GM12864 (cell line): ENCODE data around the gene CYS1.

Experiments used
- DNase-seq: peaks from one replicate; pipeline ENCODE4 v3.0.0-alpha.2; 2011; ENCODE audit warnings: low read depth
- H3K4me3 ChIP-seq: 2 replicates; pipeline ENCODE4 v1.5.1; 2011; ENCODE audit warnings: mild to moderate bottlenecking, low read depth, low read length, control low read depth
- TF ChIP-seq, protein P1 (sequence below): IDR thresholded peaks from 2 replicates; pipeline ENCODE4 v1.5.1; 2011; ENCODE audit warnings: low read depth, mild to moderate bottlenecking, moderate library complexity, low read length, control low read depth, inconsistent platforms; ENCODE audit errors: missing control alignments

The CYS1 gene

DNA sequence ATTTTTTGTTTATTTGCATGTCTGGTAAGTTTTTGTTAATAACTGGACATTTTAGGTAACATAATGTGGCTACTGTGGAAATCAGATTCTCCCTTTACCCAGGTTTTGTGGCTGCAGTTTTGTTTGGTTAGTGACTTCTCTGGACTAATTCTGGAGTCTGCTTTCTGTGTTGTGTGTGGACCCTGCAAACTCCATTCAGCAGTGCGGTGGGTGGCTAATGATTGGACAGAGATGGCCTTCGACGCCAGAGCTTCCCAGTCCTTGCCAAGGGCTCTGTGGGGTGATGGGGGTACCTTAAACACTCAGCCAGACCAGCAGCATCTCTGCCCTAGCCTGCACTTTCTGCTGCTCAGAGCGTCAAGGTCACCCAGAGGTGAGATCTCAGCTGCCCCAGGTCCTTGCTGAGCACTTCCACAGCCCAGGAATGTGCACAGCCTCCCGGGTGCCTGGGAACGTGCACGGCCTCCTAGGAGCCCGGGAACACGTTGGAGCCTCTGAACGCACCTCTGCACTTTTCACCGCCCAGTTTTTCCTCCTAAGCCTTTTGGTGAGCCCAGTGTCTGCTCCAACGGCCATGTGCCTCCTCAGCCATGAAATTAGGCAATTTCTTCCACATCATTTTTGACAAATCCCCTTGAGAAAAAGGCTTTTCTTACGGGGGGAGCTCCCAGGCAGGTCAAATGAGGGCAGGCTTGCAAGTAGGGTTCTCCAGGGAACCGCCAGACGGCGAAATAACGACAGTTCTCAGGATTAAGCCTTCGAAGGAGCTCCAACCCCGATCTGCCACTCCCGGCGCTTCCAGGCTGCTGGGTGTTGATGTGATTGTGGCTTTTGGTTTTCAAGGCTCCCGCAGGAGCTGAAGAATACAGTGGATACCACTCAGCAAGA, 72.0 kb downstream of the CYS1 start:
- TF ChIP-seq, protein P1, sequence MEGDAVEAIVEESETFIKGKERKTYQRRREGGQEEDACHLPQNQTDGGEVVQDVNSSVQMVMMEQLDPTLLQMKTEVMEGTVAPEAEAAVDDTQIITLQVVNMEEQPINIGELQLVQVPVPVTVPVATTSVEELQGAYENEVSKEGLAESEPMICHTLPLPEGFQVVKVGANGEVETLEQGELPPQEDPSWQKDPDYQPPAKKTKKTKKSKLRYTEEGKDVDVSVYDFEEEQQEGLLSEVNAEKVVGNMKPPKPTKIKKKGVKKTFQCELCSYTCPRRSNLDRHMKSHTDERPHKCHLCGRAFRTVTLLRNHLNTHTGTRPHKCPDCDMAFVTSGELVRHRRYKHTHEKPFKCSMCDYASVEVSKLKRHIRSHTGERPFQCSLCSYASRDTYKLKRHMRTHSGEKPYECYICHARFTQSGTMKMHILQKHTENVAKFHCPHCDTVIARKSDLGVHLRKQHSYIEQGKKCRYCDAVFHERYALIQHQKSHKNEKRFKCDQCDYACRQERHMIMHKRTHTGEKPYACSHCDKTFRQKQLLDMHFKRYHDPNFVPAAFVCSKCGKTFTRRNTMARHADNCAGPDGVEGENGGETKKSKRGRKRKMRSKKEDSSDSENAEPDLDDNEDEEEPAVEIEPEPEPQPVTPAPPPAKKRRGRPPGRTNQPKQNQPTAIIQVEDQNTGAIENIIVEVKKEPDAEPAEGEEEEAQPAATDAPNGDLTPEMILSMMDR = no peak
- DNase-seq = no peak
- no peak overlapping the region for H3K4me3 ChIP-seq

DNA sequence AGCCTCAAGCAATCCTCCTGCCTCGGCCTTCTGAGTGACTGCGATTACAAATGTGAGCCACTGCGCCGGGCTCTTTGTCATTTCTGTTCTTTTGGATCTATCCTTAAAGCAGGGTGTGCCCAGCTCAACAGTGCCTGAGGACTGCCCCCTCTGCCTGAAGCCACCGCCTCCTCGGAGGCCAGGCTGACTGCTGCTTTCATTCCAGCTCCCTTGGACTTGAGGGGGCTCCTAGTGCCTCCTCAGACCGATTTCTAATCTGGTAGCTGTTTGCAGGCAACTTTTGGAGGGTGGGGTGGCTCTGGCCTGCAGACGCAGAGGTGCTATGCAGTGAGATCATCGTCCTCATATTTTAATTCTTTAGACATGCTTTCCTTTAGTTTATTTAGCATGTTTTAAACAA, 72.8 kb downstream of the CYS1 start:
- no peak for DNase-seq
- no peak overlapping the region for H3K4me3 ChIP-seq
- TF ChIP-seq, protein P1 = no peak
